OCI-LY1 (cell line): ENCODE measurements around the gene WSCD2.

Experiments
- H2AFZ ChIP-seq: fragments of 200-600 bp; sonication (generic), shearing (Covaris generic); 2 replicates; pipeline ENCODE4 v1.6.0; 2014; ENCODE audit warnings: antibody characterized with exemption, mild to moderate bottlenecking, low read length
- H3F3A ChIP-seq: fragments of 200-600 bp; sonication (generic), shearing (Covaris generic); 2 replicates; pipeline ENCODE4 v1.6.0; 2014; ENCODE audit warnings: mild to moderate bottlenecking, antibody characterized with exemption, low read length, moderate library complexity; ENCODE audit not compliant: insufficient read depth
- H3K27ac ChIP-seq: fragments of 200-600 bp; sonication (generic); 2 replicates; pipeline ENCODE4 v1.5.1; 2014; ENCODE audit warnings: low read length, mixed run types, mild to moderate bottlenecking, low read depth; ENCODE audit not compliant: poor library complexity, severe bottlenecking
- H3K27me3 ChIP-seq: fragments of 200-600 bp; sonication (generic); 2 replicates; pipeline ENCODE4 v1.6.0; 2014; ENCODE audit warnings: antibody characterized with exemption, mild to moderate bottlenecking, low read length, moderate library complexity; ENCODE audit not compliant: insufficient read depth
- H3K36me3 ChIP-seq: fragments of 200-600 bp; sonication (generic); 2 replicates; pipeline ENCODE4 v1.6.1; 2014; ENCODE audit warnings: mild to moderate bottlenecking, antibody characterized with exemption, low read length, moderate library complexity, mixed read lengths; ENCODE audit not compliant: insufficient read depth
- H3K4me1 ChIP-seq: fragments of 200-600 bp; sonication (generic); 2 replicates; pipeline ENCODE4 v1.5.1; 2014; ENCODE audit warnings: mild to moderate bottlenecking, low read length, moderate library complexity; ENCODE audit not compliant: insufficient read depth, severe bottlenecking
- H3K4me2 ChIP-seq: fragments of 200-600 bp; sonication (generic), shearing (Covaris generic); 2 replicates; pipeline ENCODE4 v1.6.1; 2014; ENCODE audit warnings: low read length
- H3K4me3 ChIP-seq: fragments of 200-600 bp; sonication (generic); 2 replicates; pipeline ENCODE4 v1.5.1; 2014; ENCODE audit warnings: low read length, low read depth, mild to moderate bottlenecking, mixed read lengths; ENCODE audit not compliant: poor library complexity, severe bottlenecking
- H3K79me2 ChIP-seq: fragments of 200-600 bp; shearing (Covaris generic); 2 replicates; pipeline ENCODE4 v1.6.1; 2016; ENCODE audit warnings: mixed run types, low read length, mixed read lengths; ENCODE audit not compliant: insufficient read depth
- H3K9ac ChIP-seq: fragments of 200-600 bp; sonication (generic), shearing (Covaris generic); 2 replicates; pipeline ENCODE4 v1.6.1; 2014; ENCODE audit warnings: mild to moderate bottlenecking, low read length, mixed read lengths
- H3K9me2 ChIP-seq: fragments of 200-600 bp; sonication (generic), shearing (Covaris generic); 2 replicates; pipeline ENCODE4 v1.6.1; 2014; ENCODE audit warnings: low read depth, mild to moderate bottlenecking, low read length, mixed read lengths
- H3K9me3 ChIP-seq: fragments of 200-600 bp; shearing (Covaris generic); 2 replicates; pipeline ENCODE4 v1.6.1; 2014; ENCODE audit warnings: low read length, mixed read lengths
- H4K20me1 ChIP-seq: fragments of 200-600 bp; sonication (generic), shearing (Covaris generic); 2 replicates; pipeline ENCODE4 v1.6.0; 2016; ENCODE audit warnings: mild to moderate bottlenecking, low read length; ENCODE audit not compliant: insufficient read depth
- EZH2 ChIP-seq: fragments of 200-600 bp; sonication (generic), shearing (Covaris generic); IDR thresholded peaks from 2 replicates; pipeline ENCODE4 v1.8.0; 2017; ENCODE audit warnings: borderline replicate concordance, mixed run types, mild to moderate bottlenecking, antibody characterized with exemption, low read length, moderate library complexity, mixed read lengths
- TF ChIP-seq, protein P1 (sequence below): fragments of 200-600 bp; sonication (generic), shearing (Covaris generic); IDR thresholded peaks from 2 replicates; pipeline ENCODE4 v1.5.1; 2017; ENCODE audit warnings: mild to moderate bottlenecking, antibody characterized with exemption, low read length, moderate library complexity, mixed read lengths

The WSCD2 gene

DNA sequence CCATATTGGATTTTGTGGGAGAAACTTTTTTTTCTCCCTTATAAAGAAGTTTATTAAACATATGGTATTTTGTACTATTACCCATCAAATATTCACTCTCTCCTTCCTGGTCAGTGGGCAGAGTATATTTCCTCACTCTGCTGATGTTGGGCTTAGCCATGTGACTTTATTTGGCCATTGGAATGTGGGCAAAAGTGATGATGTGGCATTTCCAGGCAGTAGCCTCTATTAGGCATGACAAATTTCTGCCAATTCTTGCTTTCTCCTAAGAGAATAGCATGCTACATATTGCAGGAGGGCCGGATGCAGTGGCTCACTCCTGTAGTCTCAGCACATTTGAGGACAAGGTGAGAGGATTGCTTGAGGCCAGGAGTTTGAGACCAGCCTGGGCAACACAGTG is 24.4 kb upstream of the WSCD2 start:
- H3K9me3 ChIP-seq, result no peaks in the 10 kb centered on the region
- no peaks in the 10 kb centered on the region for H4K20me1 ChIP-seq
- H3K9me2 ChIP-seq, result no peaks in the 10 kb centered on the region
- H3F3A ChIP-seq, result no peaks in the 10 kb centered on the region
- H3K4me1 ChIP-seq, result no peaks in the 10 kb centered on the region
- H3K27me3 ChIP-seq, result no peaks in the 10 kb centered on the region
- H3K79me2 ChIP-seq, result no peaks in the 10 kb centered on the region
- H3K27ac ChIP-seq, result no peak overlapping the region
- no peak overlapping the region for H3K4me3 ChIP-seq
- TF ChIP-seq, protein P1, sequence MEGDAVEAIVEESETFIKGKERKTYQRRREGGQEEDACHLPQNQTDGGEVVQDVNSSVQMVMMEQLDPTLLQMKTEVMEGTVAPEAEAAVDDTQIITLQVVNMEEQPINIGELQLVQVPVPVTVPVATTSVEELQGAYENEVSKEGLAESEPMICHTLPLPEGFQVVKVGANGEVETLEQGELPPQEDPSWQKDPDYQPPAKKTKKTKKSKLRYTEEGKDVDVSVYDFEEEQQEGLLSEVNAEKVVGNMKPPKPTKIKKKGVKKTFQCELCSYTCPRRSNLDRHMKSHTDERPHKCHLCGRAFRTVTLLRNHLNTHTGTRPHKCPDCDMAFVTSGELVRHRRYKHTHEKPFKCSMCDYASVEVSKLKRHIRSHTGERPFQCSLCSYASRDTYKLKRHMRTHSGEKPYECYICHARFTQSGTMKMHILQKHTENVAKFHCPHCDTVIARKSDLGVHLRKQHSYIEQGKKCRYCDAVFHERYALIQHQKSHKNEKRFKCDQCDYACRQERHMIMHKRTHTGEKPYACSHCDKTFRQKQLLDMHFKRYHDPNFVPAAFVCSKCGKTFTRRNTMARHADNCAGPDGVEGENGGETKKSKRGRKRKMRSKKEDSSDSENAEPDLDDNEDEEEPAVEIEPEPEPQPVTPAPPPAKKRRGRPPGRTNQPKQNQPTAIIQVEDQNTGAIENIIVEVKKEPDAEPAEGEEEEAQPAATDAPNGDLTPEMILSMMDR, result no peak
- TF ChIP-seq EZH2, result no peak
- H3K36me3 ChIP-seq, result no peaks in the 10 kb centered on the region
- no peak overlapping the region for H2AFZ ChIP-seq
- H3K4me2 ChIP-seq, result no peak overlapping the region
- H3K9ac ChIP-seq, result no peak overlapping the region

- H3K9me2 ChIP-seq, result no peaks in the 10 kb centered on the region
- no peaks in the 10 kb centered on the region for H3K4me1 ChIP-seq
- H3K4me2 ChIP-seq, result no peak overlapping the region
- no peak overlapping the region for H3K9ac ChIP-seq
- no peaks in the 10 kb centered on the region for H3K79me2 ChIP-seq
- no peak overlapping the region for H3K27ac ChIP-seq
- H3K36me3 ChIP-seq, result no peaks in the 10 kb centered on the region
- no peaks in the 10 kb centered on the region for H3F3A ChIP-seq
- H2AFZ ChIP-seq, result no peak overlapping the region
- H4K20me1 ChIP-seq, result no peaks in the 10 kb centered on the region
- TF ChIP-seq EZH2, result no peak
- TF ChIP-seq, protein P1, result no peak
- H3K27me3 ChIP-seq, result no peaks in the 10 kb centered on the region
- no peak overlapping the region for H3K4me3 ChIP-seq
- H3K9me3 ChIP-seq, result no peaks in the 10 kb centered on the region
Measured at GRCh38 chr12:108106599-108106998, 22.5 kb upstream of the WSCD2 start.

- no peaks in the 10 kb centered on the region for H3K9me2 ChIP-seq
- H3K9me3 ChIP-seq, result no peaks in the 10 kb centered on the region
- no peak overlapping the region for H3K9ac ChIP-seq
Measured at GRCh38 chr12:108107293-108107692, 21.8 kb upstream of the WSCD2 start.

More at GRCh38 chr12:108107293-108107692, 21.8 kb upstream of the WSCD2 start:
- Histone ChIP-seq H3K4me3 (no peak overlapping the region), H3K27ac (no peak overlapping the region), H2AFZ (no peak overlapping the region), H3K27me3 (no peaks in the 10 kb centered on the region), H3K79me2 (no peaks in the 10 kb centered on the region), H3K4me1 (no peaks in the 10 kb centered on the region), H3F3A (no peaks in the 10 kb centered on the region), H4K20me1 (no peaks in the 10 kb centered on the region), H3K36me3 (no peaks in the 10 kb centered on the region), H3K4me2 (no peak overlapping the region)
- TF ChIP-seq EZH2, result no peak
- TF ChIP-seq, protein P1, result no peak
